HepG2 (cell line): ENCODE results near the gene UBXN1. TPM values are rescaled to one million over a fixed set of nuclear protein-coding genes. Genes with fewer than 3 reads are reported as not detected.

Experiments used
- ATM ChIP-seq: fragments of 450-650 bp; IDR thresholded peaks from 2 replicates; pipeline ENCODE4 v1.7.1; 2017; ENCODE audit warnings: mild to moderate bottlenecking, borderline replicate concordance
- CBX1 ChIP-seq: IDR thresholded peaks from one replicate; pipeline ENCODE4 v1.6.1; 2016; ENCODE audit warnings: antibody characterized with exemption, low read depth
- HMGXB4 ChIP-seq, 2 experiments: sonication (generic) in 1 of 2; formaldehyde crosslinking in 1 of 2; IDR thresholded peaks; 2 replicates each; pipeline versions ENCODE4 v1.4.0 to v1.6.1; 2018 to 2020; ENCODE audit warnings: missing genetic modification reagents in 2 of 2, borderline replicate concordance in 1 of 2, low read depth in 1 of 2, mild to moderate bottlenecking in 1 of 2, missing biosample characterization in 1 of 2
- MYPOP ChIP-seq: sonication (generic); formaldehyde crosslinking; IDR thresholded peaks from 2 replicates; pipeline ENCODE4 v1.8.1; 2023; ENCODE audit warnings: mild to moderate bottlenecking, moderate library complexity, missing genetic modification reagents
- PHF8 ChIP-seq: sonication (generic); formaldehyde crosslinking; IDR thresholded peaks from 2 replicates; pipeline ENCODE4 v1.5.0; 2020; ENCODE audit warnings: missing genetic modification reagents
- POLR2AphosphoS2 ChIP-seq: IDR thresholded peaks from 2 replicates; pipeline ENCODE4 v1.6.1; 2011; ENCODE audit warnings: low read depth, low read length, improper control_type of control experiment
- RXRA ChIP-seq: sonication (generic); formaldehyde crosslinking; IDR thresholded peaks from 2 replicates; pipeline ENCODE4 v1.5.1; 2020; ENCODE audit warnings: missing genetic modification reagents
- SYNCRIP ChIP-seq: fragments of 200-400 bp; formaldehyde crosslinking; IDR thresholded peaks from 2 replicates; pipeline ENCODE4 v1.6.1; 2018; ENCODE audit warnings: mild to moderate bottlenecking, low read depth, low read length; ENCODE audit not compliant: insufficient read depth
- ZNF224 ChIP-seq: sonication (generic); formaldehyde crosslinking; IDR thresholded peaks from 2 replicates; pipeline ENCODE4 v1.5.0; 2020; ENCODE audit warnings: mild to moderate bottlenecking, missing genetic modification reagents
- ZNF281 ChIP-seq: sonication (generic); formaldehyde crosslinking; IDR thresholded peaks from 2 replicates; pipeline ENCODE4 v1.4.0; 2020; ENCODE audit warnings: missing genetic modification reagents, borderline replicate concordance
- ZNF318 ChIP-seq: sonication (generic); formaldehyde crosslinking; IDR thresholded peaks from 2 replicates; pipeline ENCODE4 v1.4.0; 2020; ENCODE audit warnings: mild to moderate bottlenecking, missing genetic modification reagents
- ZNF350 ChIP-seq: sonication (generic); formaldehyde crosslinking; IDR thresholded peaks from 2 replicates; pipeline ENCODE4 v1.4.0; 2020; ENCODE audit warnings: mild to moderate bottlenecking, low read depth, missing genetic modification reagents, borderline replicate concordance
- ZNF543 ChIP-seq: sonication (generic); formaldehyde crosslinking; IDR thresholded peaks from 2 replicates; pipeline ENCODE4 v1.4.0; 2020; ENCODE audit warnings: mild to moderate bottlenecking, missing genetic modification reagents
- ZNF605 ChIP-seq: sonication (generic); formaldehyde crosslinking; IDR thresholded peaks from 2 replicates; pipeline ENCODE4 v1.8.0; 2022; ENCODE audit warnings: mild to moderate bottlenecking, missing genetic modification reagents
- polyA plus RNA-seq, 8 experiments: library from polyadenylated mRNA; depleted of rRNA in 3 of 8; stranded (reverse) in 7 of 8; unstranded in 1 of 8; fragments of >200 nt; fragmentation: Illumina TruSeq in 4 of 8; extraction: Trizol in 4 of 8; gene quantifications; 2 replicates each; pipeline versions ENCODE4 v1.2.1 to v1.2.3, GENCODE V29; 2011 to 2016; ENCODE audit warnings: low read depth in 4 of 8, missing spikeins in 1 of 8, mixed read lengths in 1 of 8; ENCODE audit not compliant: insufficient read depth in 1 of 8
- total RNA-seq, 5 experiments: library from RNA; depleted of rRNA; stranded (reverse); fragments of >200 nt; fragmentation: Illumina TruSeq; extraction: Trizol; gene quantifications; 2 replicates each; pipeline ENCODE4 v1.2.3, GENCODE V29; 2016; ENCODE audit warnings: low read depth in 1 of 5

UBXN1 gene
- total and polyA plus RNA-seq, 2 of the 13 experiments (the other 11 are each of a cell fraction or from before 2014, with no cell fraction given): 47.5 to 52.4 TPM

GRCh38 chr11:62671608-62672389 lies 7.1 kb downstream of the UBXN1 start, which contains the start of the genes LBHD1 and UQCC3 (continued):
- no peak for TF ChIP-seq ZNF281
- peak; percentile 80 for TF ChIP-seq MYPOP
- peak; percentile 95 for TF ChIP-seq ZNF350 (CRISPR knock-in tag)
- no peak for TF ChIP-seq ATM
- TF ChIP-seq PHF8: peak; percentile 84
- TF ChIP-seq RXRA (CRISPR knock-in tag): peak; percentile 73
- TF ChIP-seq ZNF224 (CRISPR knock-in tag): 0 out of 2 replicates have a peak, but pooled peaks have one; percentile 51
- TF ChIP-seq ZNF543: no peak; the same call in 1 of the 2 replicates
- no peak for TF ChIP-seq ZNF318 (CRISPR knock-in tag)
- TF ChIP-seq CBX1: no peak
- TF ChIP-seq ZNF605: peak; percentile 67; the same call in 1 of the 2 replicates
- no peak for TF ChIP-seq POLR2AphosphoS2
- no peak for TF ChIP-seq SYNCRIP
- TF ChIP-seq HMGXB4 (CRISPR knock-in tag; IDR thresholded peaks at IDR 0.05; ENCODE audit: borderline replicate concordance in 1 of 2, low read depth in 1 of 2): peak; percentile 59 to 69; a peak in 3 of 4 replicates
